Hepatocyte (in vitro differentiated cells): ENCODE measurements around the gene INTS11. TPM values are rescaled to one million over a fixed set of nuclear protein-coding genes. Genes with fewer than 3 reads are reported as not detected.

ENCODE experiments used
- DNase-seq: peaks from one replicate; pipeline ENCODE4 v3.0.0-alpha.2; 2016; ENCODE audit warnings: low spot score
- H2AFZ ChIP-seq: fragments of 200-600 bp; sonication (generic); 2 replicates; pipeline ENCODE4 v1.6.0; 2016; ENCODE audit warnings: antibody characterized with exemption, mild to moderate bottlenecking
- H3K27ac ChIP-seq: fragments of 200-600 bp; sonication (generic); 2 replicates; pipeline ENCODE4 v1.5.1; 2016; ENCODE audit warnings: mild to moderate bottlenecking
- H3K27me3 ChIP-seq: fragments of 200-600 bp; sonication (generic); 2 replicates; pipeline ENCODE4 v1.6.1; 2016
- H3K36me3 ChIP-seq: fragments of 200-600 bp; sonication (generic); replicated peaks from 2 replicates; pipeline ENCODE4 v1.5.1; 2016; ENCODE audit warnings: low read depth; ENCODE audit not compliant: insufficient read depth
- H3K4me1 ChIP-seq: fragments of 200-600 bp; sonication (generic); 2 replicates; pipeline ENCODE4 v1.5.1; 2016; ENCODE audit warnings: mild to moderate bottlenecking, moderate library complexity; ENCODE audit not compliant: insufficient read depth
- H3K4me2 ChIP-seq: fragments of 200-600 bp; sonication (generic); 2 replicates; pipeline ENCODE4 v1.6.0; 2016
- H3K4me3 ChIP-seq: fragments of 200-600 bp; sonication (generic); 2 replicates; pipeline ENCODE4 v1.5.1; 2016; ENCODE audit warnings: mild to moderate bottlenecking
- H3K79me2 ChIP-seq: fragments of 200-600 bp; sonication (generic); 2 replicates; pipeline ENCODE4 v1.6.0; 2017; ENCODE audit warnings: mild to moderate bottlenecking
- H3K9me2 ChIP-seq: fragments of 200-600 bp; sonication (generic); replicated peaks from 2 replicates; pipeline ENCODE4 v1.6.0; 2017; ENCODE audit warnings: mild to moderate bottlenecking; ENCODE audit not compliant: insufficient read depth
- H3K9me3 ChIP-seq: fragments of 200-600 bp; sonication (generic); 2 replicates; pipeline ENCODE4 v1.5.1; 2016; ENCODE audit warnings: low read depth, mild to moderate bottlenecking
- H4K20me1 ChIP-seq: fragments of 200-600 bp; sonication (generic); 2 replicates; pipeline ENCODE4 v1.6.0; 2016; ENCODE audit warnings: mild to moderate bottlenecking; ENCODE audit not compliant: insufficient read depth, poor library complexity, severe bottlenecking
- EZH2 ChIP-seq: fragments of 200-600 bp; sonication (generic); IDR thresholded peaks from 2 replicates; pipeline ENCODE4 v1.6.1; 2016; ENCODE audit warnings: antibody characterized with exemption, mild to moderate bottlenecking, borderline replicate concordance
- EZH2phosphoT487 ChIP-seq: fragments of 200-600 bp; sonication (generic); IDR thresholded peaks from one replicate; pipeline ENCODE4 v1.6.1; 2018; ENCODE audit warnings: antibody characterized with exemption, mild to moderate bottlenecking, low read depth, moderate library complexity; ENCODE audit not compliant: unreplicated experiment, severe bottlenecking
- WGBS: methylation state at CpG from one replicate; pipeline ENCODE4 v1.1.6; 2016; ENCODE audit warnings: low lambda C conversion rate; ENCODE audit errors: missing lambda C conversion rate; 5-methylcytosine and 5-hydroxymethylcytosine counted together
- polyA plus RNA-seq: library from polyadenylated mRNA; unstranded; fragments of >200 nt; fragmentation: Nextera tagmentation; extraction: Ambion mirVana; gene quantifications from 2 replicates; pipeline ENCODE4 v1.2.1, GENCODE V29; 2016
- total RNA-seq: library from RNA; depleted of rRNA; stranded (reverse); fragments of >200 nt; gene quantifications from 2 replicates; pipeline ENCODE4 v1.2.3, GENCODE V29; 2014
- TF ChIP-seq, protein P1 (sequence below): fragments of 200-600 bp; sonication (generic); IDR thresholded peaks from 2 replicates; pipeline ENCODE4 v1.5.1; 2016; ENCODE audit warnings: antibody characterized with exemption, mild to moderate bottlenecking; ENCODE audit not compliant: poor library complexity

INTS11 gene
- total and polyA plus RNA-seq, 2 experiments from 2014 or later: 80.4 to 80.6 TPM

DNA sequence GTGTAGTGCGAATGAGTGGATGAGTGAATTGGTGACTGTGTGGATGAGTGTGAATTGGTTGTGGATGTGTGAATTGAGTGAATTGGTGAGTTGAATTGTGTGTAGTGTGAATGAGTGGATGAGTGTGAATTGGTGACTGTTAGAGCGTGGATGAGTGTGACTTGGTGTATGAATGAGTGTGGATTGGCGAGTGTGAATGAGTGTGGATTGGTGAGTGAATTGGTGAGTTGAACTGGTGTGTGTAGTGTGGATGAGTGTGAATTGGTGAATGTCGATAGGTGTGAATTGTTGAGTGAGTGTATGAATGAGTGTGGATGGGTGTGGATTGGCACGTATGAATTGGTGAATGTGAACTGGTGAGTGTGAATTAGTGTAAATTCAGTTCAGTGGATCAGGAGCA is 42.9 kb upstream of the INTS11 start:
- H3K27me3 ChIP-seq: no peaks in the 10 kb centered on the region
- H3K4me2 ChIP-seq: no peak overlapping the region
- peaks cover 1% of the 10 kb centered on the region for H3K79me2 ChIP-seq
- H3K4me1 ChIP-seq: peaks cover 2% of the 10 kb centered on the region
- no peak overlapping the region for H3K4me3 ChIP-seq
- no peaks in the 10 kb centered on the region for H3K36me3 ChIP-seq
- no peak for TF ChIP-seq EZH2phosphoT487
- TF ChIP-seq EZH2: no peak
- TF ChIP-seq, protein P1, sequence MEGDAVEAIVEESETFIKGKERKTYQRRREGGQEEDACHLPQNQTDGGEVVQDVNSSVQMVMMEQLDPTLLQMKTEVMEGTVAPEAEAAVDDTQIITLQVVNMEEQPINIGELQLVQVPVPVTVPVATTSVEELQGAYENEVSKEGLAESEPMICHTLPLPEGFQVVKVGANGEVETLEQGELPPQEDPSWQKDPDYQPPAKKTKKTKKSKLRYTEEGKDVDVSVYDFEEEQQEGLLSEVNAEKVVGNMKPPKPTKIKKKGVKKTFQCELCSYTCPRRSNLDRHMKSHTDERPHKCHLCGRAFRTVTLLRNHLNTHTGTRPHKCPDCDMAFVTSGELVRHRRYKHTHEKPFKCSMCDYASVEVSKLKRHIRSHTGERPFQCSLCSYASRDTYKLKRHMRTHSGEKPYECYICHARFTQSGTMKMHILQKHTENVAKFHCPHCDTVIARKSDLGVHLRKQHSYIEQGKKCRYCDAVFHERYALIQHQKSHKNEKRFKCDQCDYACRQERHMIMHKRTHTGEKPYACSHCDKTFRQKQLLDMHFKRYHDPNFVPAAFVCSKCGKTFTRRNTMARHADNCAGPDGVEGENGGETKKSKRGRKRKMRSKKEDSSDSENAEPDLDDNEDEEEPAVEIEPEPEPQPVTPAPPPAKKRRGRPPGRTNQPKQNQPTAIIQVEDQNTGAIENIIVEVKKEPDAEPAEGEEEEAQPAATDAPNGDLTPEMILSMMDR: no peak
- H4K20me1 ChIP-seq: no peaks in the 10 kb centered on the region
- DNase-seq: no peak
- no peaks in the 10 kb centered on the region for H3K9me3 ChIP-seq
- no peak overlapping the region for H3K27ac ChIP-seq
- no peaks in the 10 kb centered on the region for H3K9me2 ChIP-seq
- no peak overlapping the region for H2AFZ ChIP-seq
- WGBS: 100% methylated on average over 5 of the region's 5 CpGs

DNA sequence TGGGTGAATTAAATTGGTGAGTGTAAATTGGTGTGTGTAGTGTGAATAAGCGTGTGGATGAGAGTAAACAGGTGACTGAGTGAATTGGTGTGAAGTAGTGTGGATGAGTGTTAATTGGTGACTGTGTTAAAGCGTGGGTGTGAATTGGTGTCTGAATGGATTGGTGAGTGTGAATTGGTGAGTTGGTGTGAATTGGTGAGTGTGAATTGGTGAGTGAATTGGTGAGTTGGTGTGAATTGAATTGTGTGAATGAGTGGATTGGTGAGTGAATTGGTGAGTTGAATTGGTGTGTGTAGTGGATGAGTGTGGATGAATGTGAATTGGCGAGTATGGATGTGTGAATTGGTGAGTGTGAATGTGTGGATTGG is 42.2 kb upstream of the INTS11 start:
- H3K4me3 ChIP-seq: no peak overlapping the region

DNA sequence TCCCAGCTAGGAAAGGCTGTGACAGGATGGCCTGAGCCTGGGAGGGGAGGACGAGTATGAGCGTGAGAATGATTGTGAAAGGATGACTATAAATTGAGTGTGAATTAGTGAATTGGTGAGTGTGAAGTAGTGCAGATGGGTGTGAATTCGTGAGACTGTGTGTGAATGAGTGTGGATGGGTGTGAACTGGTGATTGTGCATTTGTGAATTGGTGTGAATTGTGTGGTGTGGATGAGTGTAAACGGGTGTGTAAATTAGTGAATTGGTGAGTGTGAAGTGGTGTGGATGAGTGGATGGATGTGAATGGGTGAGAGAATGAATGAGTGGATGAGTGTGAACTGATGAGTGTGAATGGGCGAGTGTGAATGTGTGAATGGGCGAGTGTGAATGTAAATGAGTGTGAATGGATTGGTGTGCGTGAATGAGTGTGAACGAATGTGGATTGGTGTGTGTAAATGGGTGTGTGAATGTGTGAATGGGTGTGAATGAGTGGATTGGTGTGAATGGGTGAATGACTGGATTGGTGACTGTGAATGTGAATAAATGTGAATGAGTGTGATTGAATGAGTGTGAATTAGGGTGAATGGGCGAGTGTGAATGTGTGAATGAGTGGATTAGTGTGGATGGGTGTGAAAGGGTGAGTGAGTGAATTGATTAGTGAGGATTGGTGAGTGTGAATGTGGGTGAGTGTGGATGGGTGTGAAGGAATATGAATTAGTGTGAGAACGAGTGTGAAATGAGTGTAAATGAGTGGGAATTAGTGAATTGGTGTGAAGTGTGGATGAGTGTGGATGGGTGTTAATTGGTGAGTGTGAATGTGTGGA is 41.6 kb upstream of the INTS11 start:
- no peak for DNase-seq
- no peak for TF ChIP-seq EZH2phosphoT487
- TF ChIP-seq, protein P1: no peak
- TF ChIP-seq EZH2: no peak
- 82% methylated on average over 10 of the region's 10 CpGs for WGBS

More for the DNA sequence above, 42.2 kb upstream of the INTS11 start:
- H3K9me3 ChIP-seq: no peaks in the 10 kb centered on the region
- H3K4me1 ChIP-seq: peaks cover 5% of the 10 kb centered on the region
- no peaks in the 10 kb centered on the region for H3K79me2 ChIP-seq
- no peaks in the 10 kb centered on the region for H3K36me3 ChIP-seq
- TF ChIP-seq, protein P1: no peak
- TF ChIP-seq EZH2phosphoT487 (no peak), EZH2 (no peak)
- H3K27ac ChIP-seq: no peak overlapping the region
- H4K20me1 ChIP-seq: no peaks in the 10 kb centered on the region
- no peak overlapping the region for H3K4me2 ChIP-seq
- H3K27me3 ChIP-seq: no peaks in the 10 kb centered on the region
- no peak for DNase-seq
- no peaks in the 10 kb centered on the region for H3K9me2 ChIP-seq
- H2AFZ ChIP-seq: no peak overlapping the region
- 100% methylated on average over 3 of the region's 3 CpGs for WGBS

More for the DNA sequence above, 41.6 kb upstream of the INTS11 start:
- no peaks in the 10 kb centered on the region for H3K36me3 ChIP-seq
- H3K27ac ChIP-seq: no peak overlapping the region
- H3K9me3 ChIP-seq: no peaks in the 10 kb centered on the region
- H3K4me3 ChIP-seq: no peak overlapping the region
- H3K79me2 ChIP-seq: no peaks in the 10 kb centered on the region
- H3K4me1 ChIP-seq: peaks cover 11% of the 10 kb centered on the region
- H3K4me2 ChIP-seq: no peak overlapping the region
- no peaks in the 10 kb centered on the region for H4K20me1 ChIP-seq
- no peaks in the 10 kb centered on the region for H3K9me2 ChIP-seq
- H3K27me3 ChIP-seq: no peaks in the 10 kb centered on the region
- no peak overlapping the region for H2AFZ ChIP-seq
